Ectodermal cell (in vitro differentiated cells): ENCODE data around the gene GAGE10.

Experiments
- H3K27ac ChIP-seq: 2 replicates; pipeline ENCODE4 v1.7.0; 2013; ENCODE audit warnings: mild to moderate bottlenecking, low read depth, low read length; ENCODE audit not compliant: insufficient read depth, poor library complexity, severe bottlenecking
- H3K27me3 ChIP-seq: 2 replicates; pipeline ENCODE4 v1.7.0; 2013; ENCODE audit warnings: mild to moderate bottlenecking, low read length; ENCODE audit not compliant: insufficient read depth, control insufficient read depth, poor library complexity, severe bottlenecking
- H3K36me3 ChIP-seq: one replicate; pipeline ENCODE4 v1.7.0; 2013; ENCODE audit warnings: low read length; ENCODE audit not compliant: control insufficient read depth, insufficient read depth
- H3K4me1 ChIP-seq: one replicate; pipeline ENCODE4 v1.7.0; 2013; ENCODE audit warnings: low read length; ENCODE audit not compliant: control insufficient read depth, insufficient read depth
- H3K4me3 ChIP-seq: 2 replicates; pipeline ENCODE4 v1.7.0; 2013; ENCODE audit warnings: low read depth, low read length, control low read depth; ENCODE audit not compliant: insufficient read depth
- H3K9me3 ChIP-seq: 2 replicates; pipeline ENCODE4 v1.7.0; 2013; ENCODE audit warnings: mild to moderate bottlenecking, low read length, moderate library complexity; ENCODE audit not compliant: control insufficient read depth
- WGBS, 2 experiments: methylation state at CpG; one replicate each; pipeline ENCODE4 v1.1.7; 2013; ENCODE audit warnings: missing lambda C conversion rate in 2 of 2; 5-methylcytosine and 5-hydroxymethylcytosine counted together

GAGE10 gene

DNA sequence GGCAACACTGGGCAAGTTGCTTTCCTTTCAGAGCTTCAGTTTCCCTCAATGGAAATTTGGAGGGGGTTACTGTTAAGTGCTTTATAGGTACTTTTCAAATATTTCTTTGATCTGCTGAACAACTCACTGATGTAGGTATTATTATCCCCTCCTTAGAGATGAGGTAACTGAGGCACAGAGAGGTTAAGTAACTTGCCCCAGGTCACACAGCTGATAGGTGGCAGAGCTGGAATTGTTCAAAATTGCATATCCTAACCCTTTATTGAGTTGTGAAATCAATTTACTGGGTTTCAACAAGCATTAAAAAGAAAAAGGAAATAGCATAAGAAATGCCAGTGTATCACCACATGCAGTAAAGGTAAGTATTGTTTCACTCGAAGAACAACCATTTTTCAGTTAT lies 27.2 kb upstream of the GAGE10 start:
- no peaks in the 10 kb centered on the region for H3K27me3 ChIP-seq
- H3K4me3 ChIP-seq = no peak overlapping the region
- WGBS, 2 experiments = 100% methylated on average over 1 of the region's 1 CpG
- no peaks in the 10 kb centered on the region for H3K36me3 ChIP-seq
- H3K9me3 ChIP-seq = no peaks in the 10 kb centered on the region
- H3K4me1 ChIP-seq = peaks cover 5% of the 10 kb centered on the region
- no peak overlapping the region for H3K27ac ChIP-seq

DNA sequence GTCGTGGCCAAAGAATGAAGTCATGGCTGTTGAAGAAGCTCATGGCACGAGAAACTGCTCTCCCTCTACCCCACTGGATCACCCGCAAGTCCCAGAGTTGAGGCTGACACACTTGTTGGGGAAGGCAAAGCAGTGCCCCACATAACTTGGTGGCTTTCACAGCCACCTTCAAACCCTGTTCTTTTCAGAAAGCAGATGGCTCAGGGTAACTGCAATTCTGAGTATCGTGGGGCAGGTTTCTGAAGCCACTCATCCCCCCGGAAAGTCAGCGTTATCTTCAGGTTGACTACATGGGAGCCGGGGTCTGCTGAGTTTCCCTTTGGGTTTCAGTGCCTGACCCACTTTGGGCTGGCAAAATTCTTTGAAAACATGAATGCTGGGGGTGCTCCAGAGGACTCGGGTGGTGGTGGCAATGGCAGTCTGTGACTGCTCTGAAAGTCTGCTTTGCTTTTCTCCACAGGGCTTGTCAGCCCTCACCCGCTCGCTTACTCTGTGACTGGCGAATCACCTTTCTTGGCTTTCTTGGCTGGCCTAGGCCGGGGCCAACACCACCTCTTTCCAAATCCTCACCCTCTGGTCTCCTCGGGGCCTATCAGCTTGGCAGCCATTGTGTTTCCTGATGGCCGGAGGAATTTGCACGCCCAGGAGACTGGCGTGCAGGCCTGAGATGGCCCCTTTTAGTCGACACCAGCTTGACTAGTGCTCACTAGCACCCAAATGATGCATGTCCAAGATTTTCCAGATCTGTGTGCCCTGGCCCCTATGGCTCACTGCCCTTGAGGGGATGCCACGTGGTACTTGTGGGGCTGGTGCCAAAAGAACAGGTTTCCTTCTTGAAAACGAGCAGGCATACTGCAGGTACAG lies 26.5 kb upstream of the GAGE10 start:
- Histone ChIP-seq H3K4me1 (no peaks in the 10 kb centered on the region), H3K27me3 (no peaks in the 10 kb centered on the region)
- 91 to 92% methylated on average over 19 of the region's 19 CpGs for WGBS, 2 experiments

GRCh38 chrX:49277535-49277830 lies 26.0 kb upstream of the GAGE10 start:
- Histone ChIP-seq H3K27me3 (no peaks in the 10 kb centered on the region), H3K4me3 (no peak overlapping the region), H3K4me1 (peaks cover 3% of the 10 kb centered on the region), H3K36me3 (no peaks in the 10 kb centered on the region), H3K27ac (no peak overlapping the region), H3K9me3 (no peaks in the 10 kb centered on the region)
- WGBS, 2 experiments = 82 to 88% methylated on average over 2 to 3 of the region's 3 CpGs

More for the DNA sequence above, 26.5 kb upstream of the GAGE10 start:
- Histone ChIP-seq H3K27ac (no peak overlapping the region), H3K36me3 (no peaks in the 10 kb centered on the region), H3K9me3 (no peaks in the 10 kb centered on the region), H3K4me3 (no peak overlapping the region)

DNA sequence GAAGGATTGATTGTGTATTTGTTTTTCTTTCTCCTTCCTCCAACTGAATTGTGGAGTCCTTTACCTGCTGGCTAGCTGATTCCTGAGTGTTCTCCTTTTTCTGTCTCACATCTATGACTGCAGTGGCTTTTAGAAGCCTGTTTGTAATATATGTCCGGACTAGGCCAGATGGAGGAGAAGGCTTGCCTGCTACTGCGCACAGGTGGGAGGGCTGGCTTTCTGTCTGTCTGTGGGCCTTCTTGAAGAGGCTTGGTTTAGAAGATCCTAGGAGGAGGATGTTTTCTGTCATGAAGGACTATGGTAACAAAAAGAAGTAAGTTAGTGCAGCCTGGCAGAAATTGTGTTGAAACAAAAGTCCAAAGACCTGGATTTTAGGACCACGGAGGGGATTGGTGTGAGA lies 25.4 kb upstream of the GAGE10 start:
- Histone ChIP-seq H3K9me3 (no peaks in the 10 kb centered on the region), H3K4me1 (peaks cover 5% of the 10 kb centered on the region), H3K36me3 (no peaks in the 10 kb centered on the region), H3K4me3 (no peak overlapping the region), H3K27me3 (no peaks in the 10 kb centered on the region), H3K27ac (no peak overlapping the region)
- WGBS, 2 experiments = 95 to 99% methylated on average over 3 of the region's 3 CpGs

- Histone ChIP-seq H3K9me3 (no peaks in the 10 kb centered on the region), H3K36me3 (no peaks in the 10 kb centered on the region), H3K4me3 (no peak overlapping the region), H3K4me1 (peaks cover 5% of the 10 kb centered on the region), H3K27ac (no peak overlapping the region), H3K27me3 (no peaks in the 10 kb centered on the region)
- 17 to 28% methylated on average over 10 to 11 of the region's 11 CpGs for WGBS, 2 experiments
Measured at GRCh38 chrX:49282647-49283011, 20.8 kb upstream of the GAGE10 start.

- Histone ChIP-seq H3K4me3 (no peak overlapping the region), H3K4me1 (peaks cover 5% of the 10 kb centered on the region), H3K27ac (no peak overlapping the region), H3K9me3 (no peaks in the 10 kb centered on the region), H3K27me3 (no peaks in the 10 kb centered on the region), H3K36me3 (no peaks in the 10 kb centered on the region)
- WGBS, 2 experiments = 86 to 88% methylated on average over 3 of the region's 3 CpGs
Measured at GRCh38 chrX:49284212-49284611, 19.2 kb upstream of the GAGE10 start.

DNA sequence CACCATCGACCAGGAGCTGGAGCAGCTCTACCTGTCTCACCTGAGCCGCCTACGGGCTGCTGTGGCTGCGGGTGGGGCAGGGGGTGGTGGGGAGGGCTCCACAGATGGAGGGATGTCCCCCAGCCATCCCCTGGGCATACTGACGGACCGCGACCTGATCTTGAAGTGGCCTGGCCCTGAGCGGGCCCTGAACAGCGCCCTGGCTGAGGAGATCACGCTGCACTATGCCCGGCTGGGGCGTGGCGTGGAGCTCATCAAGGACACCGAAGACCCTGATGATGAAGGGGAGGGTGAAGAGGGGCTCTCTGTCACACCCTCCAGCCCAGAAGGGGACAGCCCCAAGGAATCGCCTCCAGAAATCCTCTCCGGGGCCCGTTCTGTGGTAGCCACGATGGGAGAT lies 17.3 kb upstream of the GAGE10 start:
- no peak overlapping the region for H3K4me3 ChIP-seq
- no peaks in the 10 kb centered on the region for H3K36me3 ChIP-seq
- no peak overlapping the region for H3K27ac ChIP-seq
- WGBS, 2 experiments = 94 to 96% methylated on average over 18 of the region's 18 CpGs
- peaks cover 5% of the 10 kb centered on the region for H3K4me1 ChIP-seq
- H3K9me3 ChIP-seq = no peaks in the 10 kb centered on the region
- no peaks in the 10 kb centered on the region for H3K27me3 ChIP-seq

GRCh38 chrX:49286581-49286980 lies 16.9 kb upstream of the GAGE10 start:
- Histone ChIP-seq H3K4me1 (peaks cover 5% of the 10 kb centered on the region), H3K36me3 (no peaks in the 10 kb centered on the region), H3K9me3 (no peaks in the 10 kb centered on the region), H3K4me3 (no peak overlapping the region), H3K27me3 (no peaks in the 10 kb centered on the region), H3K27ac (no peak overlapping the region)
- 91 to 93% methylated on average over 4 of the region's 4 CpGs for WGBS, 2 experiments

- Histone ChIP-seq H3K9me3 (no peaks in the 10 kb centered on the region), H3K36me3 (no peaks in the 10 kb centered on the region), H3K27me3 (no peaks in the 10 kb centered on the region), H3K27ac (no peak overlapping the region), H3K4me1 (peaks cover under 1% of the 10 kb centered on the region), H3K4me3 (no peak overlapping the region)
- 89 to 100% methylated on average over 1 of the region's 1 CpG for WGBS, 2 experiments
Measured at GRCh38 chrX:49287665-49288064, 15.8 kb upstream of the GAGE10 start.

- H3K4me3 ChIP-seq = no peak overlapping the region
- 85 to 90% methylated on average over 7 of the region's 7 CpGs for WGBS, 2 experiments
- H3K36me3 ChIP-seq = no peaks in the 10 kb centered on the region
- no peaks in the 10 kb centered on the region for H3K4me1 ChIP-seq
- no peaks in the 10 kb centered on the region for H3K27me3 ChIP-seq
- H3K27ac ChIP-seq = no peak overlapping the region
- H3K9me3 ChIP-seq = no peaks in the 10 kb centered on the region
Measured at GRCh38 chrX:49290215-49290614, 13.2 kb upstream of the GAGE10 start.
